GM23248 (cell line): ENCODE measurements around the gene DIMT1.

Experiments used
- EZH2 ChIP-seq: fragments of 200-600 bp; sonication (generic); IDR thresholded peaks from 2 replicates; pipeline ENCODE4 v1.6.1; 2018; ENCODE audit warnings: antibody characterized with exemption, mild to moderate bottlenecking; ENCODE audit not compliant: insufficient read depth, poor library complexity, severe bottlenecking
- EZH2phosphoT487 ChIP-seq: fragments of 200-600 bp; sonication (generic); IDR thresholded peaks from 2 replicates; pipeline ENCODE4 v1.6.1; 2018; ENCODE audit warnings: antibody characterized with exemption, moderate library complexity, mild to moderate bottlenecking, low read depth; ENCODE audit not compliant: insufficient read depth

DNA sequence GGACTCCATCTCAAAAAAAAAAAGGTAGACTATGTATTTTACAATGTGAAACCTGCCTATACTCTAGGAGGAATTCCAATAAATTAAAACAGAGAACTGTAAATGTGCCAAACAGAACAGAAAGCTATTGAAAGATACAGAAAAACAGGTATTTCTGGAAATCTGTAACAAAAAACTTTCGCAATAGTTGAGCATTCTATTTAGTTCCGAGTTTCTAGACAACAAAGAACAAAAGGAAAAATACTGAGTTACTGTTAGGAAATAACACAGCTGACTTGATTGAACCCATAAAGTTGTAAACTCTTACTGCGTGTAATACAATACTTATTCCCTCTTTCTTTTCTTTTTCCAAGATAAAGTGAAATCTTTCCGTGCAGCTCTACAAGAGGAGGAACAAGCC, 18.6 kb downstream of the DIMT1 start:
- no peak for TF ChIP-seq EZH2phosphoT487
- no peak for TF ChIP-seq EZH2
